Prostate gland (tissue), 2 donors: ENCODE results near the gene DPY30. TPM values are rescaled to one million over a fixed set of nuclear protein-coding genes. Genes with fewer than 3 reads are reported as not detected.
"Not testable (repeated sequence)": the region's sequence is repeated elsewhere in the genome, so short reads cannot be mapped to it uniquely, and the experiment has no call there.

Experiments
- DNase-seq: peaks from one replicate; pipeline ENCODE4 v3.0.0-alpha.2; 2019; ENCODE audit warnings: low spot score
- H3K27ac ChIP-seq, 2 donors: fragments of 200-600 bp; sonication (generic); 2 replicates each; pipeline ENCODE4 v1.5.1; 2017 to 2019
- H3K27me3 ChIP-seq: fragments of 200-600 bp; sonication (generic); replicated peaks from 2 replicates; pipeline ENCODE4 v1.5.1; 2019; ENCODE audit not compliant: insufficient read depth
- H3K36me3 ChIP-seq, 2 donors: fragments of 200-600 bp; sonication (generic); 1 replicate in 1 of 2; 2 replicates in 1 of 2; pipeline versions ENCODE4 v1.5.1 to v1.8.1; 2017 to 2019
- H3K4me1 ChIP-seq: fragments of 200-600 bp; sonication (generic); replicated peaks from 2 replicates; pipeline ENCODE4 v1.5.1; 2019
- H3K4me3 ChIP-seq, 2 donors: fragments of 200-600 bp; sonication (generic); 2 replicates each; pipeline ENCODE4 v1.5.1; 2017 to 2019
- H3K9me3 ChIP-seq: fragments of 200-600 bp; sonication (generic); 2 replicates; pipeline ENCODE4 v1.5.1; 2017
- CTCF ChIP-seq, 4 experiments: fragments of 200-600 bp in 2 of 4; fragments of 450-650 bp in 2 of 4; sonication (generic) in 2 of 4; IDR thresholded peaks; 1 replicate in 3 of 4; 2 replicates in 1 of 4; pipeline ENCODE4 v1.5.1; 2016 to 2019; ENCODE audit warnings: antibody characterized with exemption in 4 of 4, mild to moderate bottlenecking in 2 of 4, moderate library complexity in 2 of 4
- POLR2A ChIP-seq: fragments of 450-650 bp; IDR thresholded peaks from one replicate; pipeline ENCODE4 v1.6.1; 2016; ENCODE audit warnings: antibody characterized with exemption, mild to moderate bottlenecking
- POLR2AphosphoS5 ChIP-seq: sonication (generic); formaldehyde crosslinking; IDR thresholded peaks from one replicate; pipeline ENCODE4 v1.6.1; 2017; ENCODE audit warnings: antibody characterized with exemption
- WGBS: methylation state at CpG from one replicate; pipeline ENCODE4 v1.1.5; 2018; 5-methylcytosine and 5-hydroxymethylcytosine counted together
- intact Hi-C: fragments of 100-400 bp; cut with DNase I; formaldehyde crosslinking; loops from one replicate; pipeline ENCODE4 v1.14.2; 2022
- total RNA-seq, 2 donors: library from RNA; depleted of rRNA; stranded (reverse); fragments of >200 nt; gene quantifications; one replicate each; pipeline ENCODE4 v1.1.0, GENCODE V29; 2016

Gene DPY30
- total RNA-seq, 2 donors from 2014 or later, result 36.5 to 93.3 TPM

GRCh38 chr2:32012872-32013271 is 26.7 kb downstream of the DPY30 start:
- intact Hi-C loops, result loop anchor here (5.0 to 10.0 kb wide), 2 partner anchors 264 to 778 kb away; partner anchors contain the start of genes EHD3 and YIPF4
- H3K4me3 ChIP-seq, result no peak overlapping the region
- TF ChIP-seq POLR2AphosphoS5 (no peak), CTCF (IDR thresholded peaks at IDR 0.05) (no peak), POLR2A (no peak)
- H3K27ac ChIP-seq, result no peak overlapping the region
- H3K27me3 ChIP-seq, result no peaks in the 10 kb centered on the region
- no peak for DNase-seq
- no peaks in the 10 kb centered on the region for H3K9me3 ChIP-seq
- WGBS, result 93% methylated on average over 1 of the region's 1 CpG
- peaks cover 3% of the 10 kb centered on the region for H3K4me1 ChIP-seq
- no peaks in the 10 kb centered on the region for H3K36me3 ChIP-seq

DNA sequence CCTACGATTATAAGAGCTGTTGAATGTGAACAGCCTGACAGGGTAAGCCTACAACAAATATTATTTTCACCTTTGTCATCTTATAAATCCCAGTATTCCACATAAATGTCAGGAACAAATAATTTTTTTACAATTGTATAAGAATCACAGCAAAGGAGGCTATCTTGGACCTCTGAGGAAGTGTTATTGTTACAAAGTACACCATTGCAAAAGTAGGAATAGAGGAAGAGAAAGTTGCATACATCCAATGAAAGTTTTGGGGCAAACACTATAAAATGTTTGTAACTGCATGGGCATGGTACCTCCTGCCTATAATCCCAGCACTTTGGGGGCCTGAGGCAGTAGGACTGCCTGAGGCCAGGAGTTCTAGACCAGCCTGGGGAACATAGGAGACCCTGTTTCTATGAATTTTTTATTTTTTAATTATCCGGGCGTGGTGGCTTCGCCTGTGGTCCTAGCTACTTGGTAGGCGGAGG is 28.1 kb downstream of the DPY30 start:
- intact Hi-C loops, result loop anchor here (5.0 to 10.0 kb wide), 2 partner anchors 266 to 777 kb away; partner anchors contain the start of genes EHD3 and YIPF4
- Histone ChIP-seq H3K36me3 (no peaks in the 10 kb centered on the region), H3K9me3 (no peaks in the 10 kb centered on the region), H3K4me1 (peaks cover 8% of the 10 kb centered on the region), H3K27me3 (no peaks in the 10 kb centered on the region), H3K4me3 (peak overlapping the region; percentile 66 to 83), H3K27ac (peak overlapping the region; percentile 93 to 94)
- no peak for DNase-seq
- TF ChIP-seq POLR2A (no peak), POLR2AphosphoS5 (no peak), CTCF (IDR thresholded peaks at IDR 0.05) (no peak)
- 77% methylated on average over 5 of the region's 5 CpGs for WGBS

GRCh38 chr2:32010670-32011484 is 28.7 kb downstream of the DPY30 start, which contains the start of gene MEMO1:
Gene MEMO1, minus strand, starts transcription at chr2:32011008. Its CDS starts 761 bp downstream, at chr2:32010247.
- Histone ChIP-seq H3K36me3 (no peaks in the 10 kb centered on the region), H3K9me3 (no peaks in the 10 kb centered on the region), H3K27ac (peak within 1 kb of the TSS; percentile 93 to 94), H3K27me3 (no peaks in the 10 kb centered on the region), H3K4me3 (peak within 1 kb of the TSS; percentile 66 to 83), H3K4me1 (peaks cover 8% of the 10 kb centered on the region)
- intact Hi-C loops, result loop anchor here (5.0 to 10.0 kb wide), 2 partner anchors 266 to 776 kb away; partner anchors contain the start of genes EHD3 and YIPF4
- peak; percentile 91 for DNase-seq
- under 1% methylated on average over 49 of the region's 57 CpGs for WGBS
- peak; percentile 89 for TF ChIP-seq POLR2AphosphoS5
- TF ChIP-seq POLR2A, result peak; percentile 43
- TF ChIP-seq CTCF (IDR thresholded peaks at IDR 0.05), result peak in 1 of 4 experiments; percentile 15

- intact Hi-C loops, result loop anchor here (5.0 to 10.0 kb wide), 2 partner anchors 267 to 775 kb away; partner anchors contain the start of genes EHD3 and YIPF4
- H3K27me3 ChIP-seq, H3K9me3 ChIP-seq, H3K36me3 ChIP-seq, H3K4me1 ChIP-seq, DNase-seq: not testable (repeated sequence)
- Histone ChIP-seq H3K4me3 (peak overlapping the region; percentile 66 to 83), H3K27ac (peak overlapping the region; percentile 93 to 94)
- 1% methylated on average over 12 of the region's 43 CpGs for WGBS
Observed at GRCh38 chr2:32010280-32010669, 29.3 kb downstream of the DPY30 start.

- Histone ChIP-seq H3K27me3 (no peaks in the 10 kb centered on the region), H3K27ac (peak overlapping the region; percentile 93 to 94), H3K9me3 (no peaks in the 10 kb centered on the region), H3K4me1 (peaks cover 8% of the 10 kb centered on the region), H3K36me3 (no peaks in the 10 kb centered on the region), H3K4me3 (peak overlapping the region; percentile 66 to 83)
- WGBS, result 2% methylated on average over 35 of the region's 91 CpGs
- DNase-seq, result peak; percentile 12
- intact Hi-C loops, result loop anchor here (1.0 to 10.0 kb wide), 3 partner anchors 54 to 775 kb away; partner anchors contain the start of genes EHD3, SPAST and YIPF4
- peak; percentile 10 for TF ChIP-seq POLR2A
- no peak for TF ChIP-seq POLR2AphosphoS5
Observed at GRCh38 chr2:32009516-32010256, 29.9 kb downstream of the DPY30 start.
